Measurements from ENCODE around the gene VAT1L. TPM values are rescaled to one million over a fixed set of nuclear protein-coding genes. Genes with fewer than 3 reads are reported as not detected.

Gene VAT1L
- total and polyA plus RNA-seq, 12 donors = 18.1 to 103 (median 38.2) TPM

DNA sequence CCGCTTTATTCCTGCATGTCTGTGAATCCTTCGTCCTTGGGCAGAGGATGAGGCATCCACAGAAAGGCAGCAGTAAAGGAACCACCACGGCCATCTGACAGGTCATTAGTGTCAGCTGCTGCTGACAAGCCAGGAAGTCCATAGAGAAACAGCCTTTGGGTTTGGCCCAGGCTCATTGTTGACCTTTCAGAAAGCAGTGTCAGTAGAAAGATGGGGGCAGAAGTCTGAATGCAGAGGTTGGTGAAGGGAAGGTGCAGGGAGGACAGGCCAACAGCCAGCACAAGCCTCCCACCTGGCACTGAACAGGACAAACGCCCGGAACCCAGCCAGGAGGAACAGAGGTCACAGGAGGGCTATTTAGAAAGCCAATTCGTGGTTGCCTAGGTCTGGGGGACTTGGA lies 105.8 kb downstream of the VAT1L start:
- intact Hi-C loops (cut with DNase I) = no loop called here
- peak in 5 of 7 donors; percentile 56 to 71 (median 58) for DNase-seq
- no peaks in the 10 kb centered on the region for H3K9me3 ChIP-seq (replicated peaks in 1 of 3)
- 30 to 44% (median 37%) methylated on average over 6 of the region's 6 CpGs for WGBS, 4 donors
- H3K4me1 ChIP-seq (replicated peaks in 1 of 2) = peaks cover 0 to 27% of the 10 kb centered on the region in 2 donors
- H3K36me3 ChIP-seq (replicated peaks in 1 of 2) = no peaks in the 10 kb centered on the region
- H3K27me3 ChIP-seq = no peaks in the 10 kb centered on the region
- no peak for TF ChIP-seq POLR2A (IDR thresholded peaks at IDR 0.05)
- TF ChIP-seq, protein P1, sequence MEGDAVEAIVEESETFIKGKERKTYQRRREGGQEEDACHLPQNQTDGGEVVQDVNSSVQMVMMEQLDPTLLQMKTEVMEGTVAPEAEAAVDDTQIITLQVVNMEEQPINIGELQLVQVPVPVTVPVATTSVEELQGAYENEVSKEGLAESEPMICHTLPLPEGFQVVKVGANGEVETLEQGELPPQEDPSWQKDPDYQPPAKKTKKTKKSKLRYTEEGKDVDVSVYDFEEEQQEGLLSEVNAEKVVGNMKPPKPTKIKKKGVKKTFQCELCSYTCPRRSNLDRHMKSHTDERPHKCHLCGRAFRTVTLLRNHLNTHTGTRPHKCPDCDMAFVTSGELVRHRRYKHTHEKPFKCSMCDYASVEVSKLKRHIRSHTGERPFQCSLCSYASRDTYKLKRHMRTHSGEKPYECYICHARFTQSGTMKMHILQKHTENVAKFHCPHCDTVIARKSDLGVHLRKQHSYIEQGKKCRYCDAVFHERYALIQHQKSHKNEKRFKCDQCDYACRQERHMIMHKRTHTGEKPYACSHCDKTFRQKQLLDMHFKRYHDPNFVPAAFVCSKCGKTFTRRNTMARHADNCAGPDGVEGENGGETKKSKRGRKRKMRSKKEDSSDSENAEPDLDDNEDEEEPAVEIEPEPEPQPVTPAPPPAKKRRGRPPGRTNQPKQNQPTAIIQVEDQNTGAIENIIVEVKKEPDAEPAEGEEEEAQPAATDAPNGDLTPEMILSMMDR (IDR thresholded peaks at IDR 0.05) = no peak
- H3K4me3 ChIP-seq = no peak overlapping the region
- peak overlapping the region in 1 of 5 donors; percentile 10 for H3K27ac ChIP-seq

DNA sequence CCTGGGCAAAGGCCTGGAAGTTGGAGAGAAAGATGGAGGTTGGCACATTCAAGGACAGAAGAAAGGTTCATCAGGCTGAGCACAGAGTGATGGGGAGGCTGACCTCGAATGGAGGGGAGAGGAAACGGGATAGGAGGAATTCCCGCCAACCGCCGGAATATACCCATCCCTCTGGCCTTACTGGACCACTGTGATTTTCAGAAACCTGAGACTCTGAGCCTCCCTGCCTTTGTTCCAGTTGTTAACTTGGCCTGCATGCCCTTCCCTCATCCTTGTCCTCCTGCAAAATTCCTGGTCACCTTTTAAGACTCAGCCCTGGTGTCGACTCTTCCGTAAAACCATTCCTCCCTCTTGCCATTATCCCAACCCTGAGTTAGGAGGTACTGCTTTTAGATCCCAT lies 107.6 kb downstream of the VAT1L start:
- peaks cover 0 to 27% of the 10 kb centered on the region in 2 donors for H3K4me1 ChIP-seq (replicated peaks in 1 of 2)
- H3K36me3 ChIP-seq (replicated peaks in 1 of 2) = no peaks in the 10 kb centered on the region
- H3K27ac ChIP-seq = peak overlapping the region in 2 of 5 donors; percentile 36 to 54
- intact Hi-C loops (cut with DNase I) = no loop called here
- H3K4me3 ChIP-seq = no peak overlapping the region
- DNase-seq = no peak
- WGBS, 4 donors = 66 to 75% (median 70%) methylated on average over 6 to 7 of the region's 7 CpGs
- H3K27me3 ChIP-seq = no peaks in the 10 kb centered on the region
- no peak for TF ChIP-seq POLR2A (IDR thresholded peaks at IDR 0.05)
- TF ChIP-seq, protein P1 (IDR thresholded peaks at IDR 0.05) = no peak
- no peaks in the 10 kb centered on the region for H3K9me3 ChIP-seq (replicated peaks in 1 of 3)

DNA sequence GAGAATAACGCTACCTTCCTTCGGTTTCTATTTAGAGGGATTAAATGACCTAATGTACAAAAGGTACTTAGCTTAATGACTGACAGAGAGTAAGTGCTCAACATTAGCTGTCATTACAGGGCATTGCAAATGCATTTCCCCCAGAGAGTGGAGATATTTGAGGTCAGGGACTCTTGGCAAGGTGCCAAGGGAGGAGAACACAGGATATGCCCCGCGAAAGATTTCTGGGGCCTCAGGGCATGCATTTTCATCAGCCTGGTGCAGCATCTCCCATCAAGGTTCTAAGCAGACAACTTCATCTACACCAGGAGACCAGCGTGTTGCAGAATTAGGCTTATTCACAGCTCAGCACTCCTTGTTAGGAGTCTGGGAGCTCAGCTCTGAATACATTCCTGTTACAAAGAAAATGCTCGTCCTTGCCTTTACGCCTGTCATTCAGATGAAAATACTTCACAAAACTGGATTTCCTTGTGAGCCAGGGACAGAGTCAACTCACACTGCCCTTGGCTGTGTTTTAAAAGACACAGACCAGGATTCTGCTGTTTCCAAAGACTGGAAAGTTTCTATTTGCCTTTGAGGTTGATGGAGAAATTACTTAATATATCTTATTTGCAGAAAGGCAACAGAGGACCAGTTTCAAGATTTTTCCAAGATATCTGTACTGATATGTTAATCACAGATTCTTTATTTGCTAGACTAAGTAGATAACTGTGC lies 108.2 kb downstream of the VAT1L start:
- H3K4me3 ChIP-seq = no peak overlapping the region
- no peaks in the 10 kb centered on the region for H3K36me3 ChIP-seq (replicated peaks in 1 of 2)
- intact Hi-C loops (cut with DNase I) = no loop called here
- no peaks in the 10 kb centered on the region for H3K27me3 ChIP-seq
- DNase-seq = peak in 5 of 7 donors; percentile 20 to 30 (median 20)
- H3K9me3 ChIP-seq (replicated peaks in 1 of 3) = no peaks in the 10 kb centered on the region
- peak overlapping the region in 2 of 5 donors; percentile 36 to 54 for H3K27ac ChIP-seq
- WGBS, 4 donors = 21 to 29% (median 26%) methylated on average over 7 of the region's 7 CpGs
- TF ChIP-seq, protein P1 (IDR thresholded peaks at IDR 0.05) = no peak
- TF ChIP-seq POLR2A (IDR thresholded peaks at IDR 0.05) = no peak
- H3K4me1 ChIP-seq (replicated peaks in 1 of 2) = peaks cover 0 to 27% of the 10 kb centered on the region in 2 donors

DNA sequence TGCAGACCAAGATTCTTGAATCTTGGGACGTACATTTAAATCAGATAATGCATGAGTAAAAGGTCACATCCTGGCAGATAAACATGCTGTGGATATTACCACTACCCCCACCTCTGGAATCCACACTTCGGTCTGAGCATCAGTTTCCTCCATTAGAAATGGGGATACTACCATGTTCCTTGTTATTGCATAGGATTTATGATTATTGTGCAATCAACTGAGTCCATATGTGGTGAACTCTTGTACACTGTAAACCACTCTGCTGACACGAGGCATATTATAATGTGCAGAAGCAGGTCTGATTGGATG lies 108.7 kb downstream of the VAT1L start:
- Histone ChIP-seq H3K27ac (peak overlapping the region in 1 of 5 donors; percentile 2), H3K27me3 (no peaks in the 10 kb centered on the region), H3K4me3 (no peak overlapping the region), H3K4me1 (replicated peaks in 1 of 2) (peaks cover 0 to 27% of the 10 kb centered on the region in 2 donors), H3K36me3 (replicated peaks in 1 of 2) (no peaks in the 10 kb centered on the region), H3K9me3 (replicated peaks in 1 of 3) (no peaks in the 10 kb centered on the region)
- TF ChIP-seq POLR2A (IDR thresholded peaks at IDR 0.05) = no peak
- TF ChIP-seq, protein P1 (IDR thresholded peaks at IDR 0.05) = no peak
- WGBS, 4 donors = 22 to 33% (median 24%) methylated on average over 3 of the region's 3 CpGs
- intact Hi-C loops (cut with DNase I) = no loop called here
- DNase-seq = no peak

All from adrenal gland (tissue), 12 donors.